ENCODE data around the gene GNAT2. TPM values are rescaled to one million over a fixed set of nuclear protein-coding genes. Genes with fewer than 3 reads are reported as not detected.

GNAT2 gene
- total RNA-seq, 1 donor from 2014 or later, result not detected

- peaks cover 26% of the 10 kb centered on the region for H3K36me3 Mint-ChIP-seq
- Histone ChIP-seq H2AFZ (replicated peaks) (no peak overlapping the region), H3K4me1 (no peaks in the 10 kb centered on the region), H3K4me3 (no peak overlapping the region), H3K79me2 (ENCODE audit: low read depth) (no peaks in the 10 kb centered on the region), H3K9ac (no peak overlapping the region), H4K20me1 (ENCODE audit: low read depth) (no peaks in the 10 kb centered on the region), H3K27ac (no peak overlapping the region), H3K4me2 (no peak overlapping the region), H3K9me3 (ENCODE audit: low read depth) (no peaks in the 10 kb centered on the region), H3K36me3 (peaks cover 7% of the 10 kb centered on the region), H3K27me3 (no peaks in the 10 kb centered on the region), H3F3A (ENCODE audit: low read depth) (no peaks in the 10 kb centered on the region)
- TF ChIP-seq EZH2phosphoT487 (IDR thresholded peaks at IDR 0.05), result no peak
- TF ChIP-seq EZH2 (IDR thresholded peaks at IDR 0.05), result no peak
- TF ChIP-seq CTCF (IDR thresholded peaks at IDR 0.05), result no peak
- no peaks in the 10 kb centered on the region for H3K9me3 Mint-ChIP-seq
- no peak overlapping the region for H3K4me3 Mint-ChIP-seq
- H3K4me1 Mint-ChIP-seq, result no peaks in the 10 kb centered on the region
- no peak for DNase-seq (ENCODE audit: low spot score)
- no peak overlapping the region for H3K27ac Mint-ChIP-seq
- H3K27me3 Mint-ChIP-seq (ENCODE audit: insufficient read depth, low read depth), result no peaks in the 10 kb centered on the region
Observed at GRCh38 chr1:109589177-109589576, 30.2 kb downstream of the GNAT2 start.

GRCh38 chr1:109586055-109586454, 33.4 kb downstream of the GNAT2 start:
- Histone ChIP-seq H3K9me3 (ENCODE audit: low read depth) (no peaks in the 10 kb centered on the region), H3K36me3 (peaks cover 19% of the 10 kb centered on the region), H3K4me3 (no peak overlapping the region), H3K79me2 (ENCODE audit: low read depth) (no peaks in the 10 kb centered on the region), H3F3A (ENCODE audit: low read depth) (no peaks in the 10 kb centered on the region), H3K27ac (no peak overlapping the region), H3K27me3 (no peaks in the 10 kb centered on the region), H3K9ac (no peak overlapping the region), H4K20me1 (ENCODE audit: low read depth) (no peaks in the 10 kb centered on the region), H3K4me2 (no peak overlapping the region), H3K4me1 (no peaks in the 10 kb centered on the region), H2AFZ (replicated peaks) (no peak overlapping the region)
- H3K36me3 Mint-ChIP-seq, result peaks cover 33% of the 10 kb centered on the region
- H3K4me1 Mint-ChIP-seq, result no peaks in the 10 kb centered on the region
- no peak for DNase-seq (ENCODE audit: low spot score)
- no peaks in the 10 kb centered on the region for H3K27me3 Mint-ChIP-seq (ENCODE audit: insufficient read depth, low read depth)
- no peaks in the 10 kb centered on the region for H3K9me3 Mint-ChIP-seq
- no peak for TF ChIP-seq EZH2phosphoT487 (IDR thresholded peaks at IDR 0.05)
- no peak for TF ChIP-seq CTCF (IDR thresholded peaks at IDR 0.05)
- TF ChIP-seq EZH2 (IDR thresholded peaks at IDR 0.05), result no peak
- no peak overlapping the region for H3K27ac Mint-ChIP-seq
- no peak overlapping the region for H3K4me3 Mint-ChIP-seq

- Histone ChIP-seq H3K27ac (no peak overlapping the region), H3K36me3 (peaks cover 20% of the 10 kb centered on the region), H3K9me3 (ENCODE audit: low read depth) (no peaks in the 10 kb centered on the region), H3F3A (ENCODE audit: low read depth) (no peaks in the 10 kb centered on the region), H3K4me1 (no peaks in the 10 kb centered on the region), H3K4me2 (no peak overlapping the region), H3K27me3 (no peaks in the 10 kb centered on the region), H2AFZ (replicated peaks) (no peak overlapping the region), H3K9ac (no peak overlapping the region), H3K79me2 (ENCODE audit: low read depth) (no peaks in the 10 kb centered on the region), H3K4me3 (no peak overlapping the region), H4K20me1 (ENCODE audit: low read depth) (no peaks in the 10 kb centered on the region)
- TF ChIP-seq CTCF (IDR thresholded peaks at IDR 0.05) (no peak), EZH2 (IDR thresholded peaks at IDR 0.05) (no peak), EZH2phosphoT487 (IDR thresholded peaks at IDR 0.05) (no peak)
- H3K36me3 Mint-ChIP-seq, result peaks cover 36% of the 10 kb centered on the region
- H3K9me3 Mint-ChIP-seq, result no peaks in the 10 kb centered on the region
- DNase-seq (ENCODE audit: low spot score), result no peak
- no peaks in the 10 kb centered on the region for H3K27me3 Mint-ChIP-seq (ENCODE audit: insufficient read depth, low read depth)
- H3K4me1 Mint-ChIP-seq, result no peaks in the 10 kb centered on the region
- H3K4me3 Mint-ChIP-seq, result no peak overlapping the region
- H3K27ac Mint-ChIP-seq, result no peak overlapping the region
Observed at GRCh38 chr1:109584766-109585165, 34.6 kb downstream of the GNAT2 start.

Measured in neural progenitor cell (in vitro differentiated cells).